Endothelial cell of umbilical vein (primary cell): ENCODE measurements around the gene FLACC1. TPM values are rescaled to one million over a fixed set of nuclear protein-coding genes. Genes with fewer than 3 reads are reported as not detected.

Experiments used
- BruUV-seq: library from RNA; stranded (reverse); fragments of 400-500 nt; replicated peaks from 2 replicates; lab custom pipeline; 2021; lab: Mats Ljungman, UMichigan
- CTCF ChIA-PET: fragments of 300-600, 350-600 bp; sonication (Branson Sonifier 250); formaldehyde crosslinking; loops from one replicate; lab custom pipeline; 2021; ENCODE audit warnings: antibody characterized with exemption, inconsistent platforms; lab: Charles Lee
- POLR2A ChIA-PET: fragments of 300-600, 350-600 bp; sonication (Branson Sonifier 250); formaldehyde crosslinking; loops from one replicate; lab custom pipeline; 2021; ENCODE audit warnings: antibody characterized with exemption, inconsistent platforms; lab: Charles Lee
- DNase-seq: peaks from one replicate; pipeline ENCODE4 v3.0.0-alpha.2; 2011; ENCODE audit warnings: low read depth, low spot score
- FAIRE-seq: peaks from 2 replicates; lab custom pipeline; 2011; peaks lifted over from hg19 to GRCh38; lab: Jason Lieb, UNC
- H2AFZ ChIP-seq: 2 replicates; pipeline ENCODE4 v1.6.0; 2012; ENCODE audit warnings: low read depth, low read length, control low read depth, inconsistent platforms
- H3K27ac ChIP-seq: 2 replicates; pipeline ENCODE4 v1.5.1; 2011; ENCODE audit warnings: low read depth, mild to moderate bottlenecking, control low read depth, low read length, moderate library complexity; ENCODE audit not compliant: insufficient read depth
- H3K27me3 ChIP-seq, 2 experiments: 2 replicates each; pipeline versions ENCODE4 v1.6.0 to v1.6.1; 2011; ENCODE audit warnings: low read length in 2 of 2, mixed read lengths in 1 of 2; ENCODE audit not compliant: control insufficient read depth in 2 of 2, insufficient read depth in 2 of 2
- H3K36me3 ChIP-seq, 2 experiments: 2 replicates in 1 of 2; 3 replicates in 1 of 2; pipeline ENCODE4 v1.5.1; 2011; ENCODE audit warnings: low read length in 2 of 2, mild to moderate bottlenecking in 1 of 2, moderate library complexity in 1 of 2; ENCODE audit not compliant: control insufficient read depth in 2 of 2, insufficient read depth in 2 of 2; ENCODE audit errors: extremely low read depth in 1 of 2
- H3K4me1 ChIP-seq: 3 replicates; pipeline ENCODE4 v1.5.1; 2011; ENCODE audit warnings: mild to moderate bottlenecking, low read length; ENCODE audit not compliant: control insufficient read depth, insufficient read depth; ENCODE audit errors: extremely low read depth
- H3K4me2 ChIP-seq: 2 replicates; pipeline ENCODE4 v1.6.1; 2011; ENCODE audit warnings: low read length, control low read depth, mixed read lengths; ENCODE audit not compliant: insufficient read depth
- H3K4me3 ChIP-seq, 3 experiments: fragments of 200-600 bp in 1 of 3; sonication (generic), shearing (Covaris generic) in 1 of 3; replicated peaks in 1 of 3; 2 replicates each; pipeline ENCODE4 v1.5.1; 2011 to 2016; ENCODE audit warnings: control low read depth in 3 of 3, low read length in 3 of 3, mild to moderate bottlenecking in 2 of 3, inconsistent platforms in 1 of 3, low read depth in 1 of 3, moderate library complexity in 1 of 3; ENCODE audit not compliant: insufficient read depth in 1 of 3
- H3K79me2 ChIP-seq: 2 replicates; pipeline ENCODE4 v1.6.0; 2012; ENCODE audit warnings: low read length, inconsistent platforms; ENCODE audit not compliant: control insufficient read depth, insufficient read depth
- H3K9ac ChIP-seq: replicated peaks from 2 replicates; pipeline ENCODE3; 2011; ENCODE audit warnings: low read length, control low read depth; ENCODE audit not compliant: insufficient read depth; ENCODE audit errors: extremely low read depth
- H3K9me1 ChIP-seq: replicated peaks from 3 replicates; pipeline ENCODE4 v1.6.0; 2011; ENCODE audit warnings: mild to moderate bottlenecking, low read length; ENCODE audit not compliant: control insufficient read depth, insufficient read depth; ENCODE audit errors: extremely low read depth
- H3K9me3 ChIP-seq: replicated peaks from 2 replicates; pipeline ENCODE4 v1.5.1; 2012; ENCODE audit warnings: low read length, inconsistent platforms; ENCODE audit not compliant: control insufficient read depth, insufficient read depth
- H4K20me1 ChIP-seq: replicated peaks from 2 replicates; pipeline ENCODE3; 2011; ENCODE audit warnings: mild to moderate bottlenecking, low read length; ENCODE audit not compliant: control insufficient read depth, insufficient read depth; ENCODE audit errors: extremely low read depth
- EZH2 ChIP-seq: IDR thresholded peaks from 2 replicates; pipeline ENCODE4 v1.6.1; 2012; ENCODE audit warnings: borderline replicate concordance, low read depth, mild to moderate bottlenecking, moderate library complexity, low read length, inconsistent platforms; ENCODE audit not compliant: severe bottlenecking
- FOS ChIP-seq: IDR thresholded peaks from 2 replicates; pipeline ENCODE4 v1.6.1; 2011; ENCODE audit warnings: mild to moderate bottlenecking, low read length, moderate library complexity, borderline replicate concordance; ENCODE audit not compliant: insufficient read depth
- GATA2 ChIP-seq: IDR thresholded peaks from 2 replicates; pipeline ENCODE4 v1.7.0; 2011; ENCODE audit warnings: low read depth, mild to moderate bottlenecking, moderate library complexity, mixed read lengths, low read length; ENCODE audit not compliant: insufficient read length, insufficient read depth
- JUN ChIP-seq: IDR thresholded peaks from 2 replicates; pipeline ENCODE4 v1.6.1; 2011; ENCODE audit warnings: borderline replicate concordance, low read depth; ENCODE audit not compliant: insufficient read length, insufficient read depth
- MAX ChIP-seq: IDR thresholded peaks from 2 replicates; pipeline ENCODE4 v1.6.1; 2011; ENCODE audit not compliant: insufficient read depth, insufficient read length
- MYC ChIP-seq: IDR thresholded peaks from one replicate; pipeline ENCODE4 v1.6.1; 2011; ENCODE audit warnings: mild to moderate bottlenecking, low read depth, low read length
- POLR2A ChIP-seq: IDR thresholded peaks from 2 replicates; pipeline ENCODE4 v1.6.1; 2012; ENCODE audit warnings: low read depth, mild to moderate bottlenecking, control low read depth, low read length
- POLR2AphosphoS5 ChIP-seq: IDR thresholded peaks from 2 replicates; pipeline ENCODE4 v1.6.1; 2012; ENCODE audit warnings: low read depth, mild to moderate bottlenecking, control low read depth, low read length, moderate library complexity; ENCODE audit not compliant: insufficient read depth
- dilution Hi-C: fragments of 300-500 bp; cut with MboI; formaldehyde crosslinking; loops from one replicate; pipeline ENCODE4 v1.15.0; 2019; ENCODE audit warnings: low sequenced_read_pairs; ENCODE audit not compliant: extremely low pct_ligation_motif_present
- intact Hi-C: fragments of 100-400 bp; cut with micrococcal nuclease; formaldehyde crosslinking; loops from one replicate; pipeline ENCODE4 v1.10.0; 2022
- polyA plus RNA-seq, 4 experiments: library from polyadenylated mRNA; depleted of rRNA in 3 of 4; stranded (reverse) in 3 of 4; unstranded in 1 of 4; fragments of >200 nt; gene quantifications; 2 replicates each; pipeline versions ENCODE4 v1.2.1 to v1.2.3, GENCODE V29; 2011 to 2012; ENCODE audit warnings: missing spikeins in 1 of 4
- total RNA-seq: library from RNA; stranded (reverse); gene quantifications from 2 replicates; pipeline ENCODE4 v1.2.3, GENCODE V29; 2021

FLACC1 gene
- total and polyA plus RNA-seq, 2 donors (not counting 3 experiments of a cell fraction or from before 2014, with no cell fraction given), result 0.11 to 1.4 TPM

- BruUV-seq, result no TSS peak
- TF ChIP-seq MAX (no peak), EZH2 (no peak), FOS (no peak), POLR2AphosphoS5 (no peak)
- Histone ChIP-seq H3K9me3 (no peaks in the 10 kb centered on the region), H3K27ac (no peak overlapping the region), H3K9ac (no peak overlapping the region), H3K4me2 (no peak overlapping the region), H3K9me1 (no peaks in the 10 kb centered on the region), H4K20me1 (no peaks in the 10 kb centered on the region), H3K4me3 (no peak overlapping the region), H2AFZ (no peak overlapping the region), H3K36me3 (peaks cover 0 to 10% of the 10 kb centered on the region in 2 experiments), H3K79me2 (peaks cover 2% of the 10 kb centered on the region), H3K27me3 (no peaks in the 10 kb centered on the region), H3K4me1 (peaks cover 8% of the 10 kb centered on the region)
- dilution Hi-C loops (no loop called here), intact Hi-C loops (loop anchor here (1.0 kb wide), 1 partner anchor 48 kb away; the partner anchor contains the start of genes STRADB and TRAK2)
- no peak for FAIRE-seq
- ChIA-PET CTCF (interaction anchor here (1.1 kb wide), 1 partner anchor 20 kb away, joined by 3 read pairs; no protein-coding TSS in a partner anchor), POLR2A (no interaction called here)
- DNase-seq, result no peak
These were observed 45.8 kb upstream of the FLACC1 start for GRCh38 chr2:201402651-201403562.

GRCh38 chr2:201401815-201402214, 44.7 kb upstream of the FLACC1 start:
- Histone ChIP-seq H3K9me1 (no peaks in the 10 kb centered on the region), H3K9me3 (no peaks in the 10 kb centered on the region), H3K36me3 (peaks cover 0 to 10% of the 10 kb centered on the region in 2 experiments), H3K4me1 (peaks cover 8% of the 10 kb centered on the region), H3K27me3 (no peaks in the 10 kb centered on the region), H3K4me3 (no peak overlapping the region), H4K20me1 (no peaks in the 10 kb centered on the region), H3K9ac (no peak overlapping the region), H2AFZ (no peak overlapping the region), H3K4me2 (no peak overlapping the region), H3K79me2 (peaks cover 2% of the 10 kb centered on the region), H3K27ac (no peak overlapping the region)
- intact Hi-C loops (no loop called here), dilution Hi-C loops (no loop called here)
- no TSS peak for BruUV-seq
- FAIRE-seq, result no peak
- ChIA-PET POLR2A (no interaction called here), CTCF (interaction anchor here (1.1 kb wide), 1 partner anchor 21 kb away, joined by 3 read pairs; no protein-coding TSS in a partner anchor)
- TF ChIP-seq JUN (no peak), POLR2A (no peak), POLR2AphosphoS5 (no peak), FOS (no peak), MAX (no peak), MYC (no peak), GATA2 (no peak)
- no peak for DNase-seq
